Mammary epithelial cell (primary cell): Measurements from ENCODE around the gene LRRC34.

Source experiments
- EZH2 ChIP-seq: IDR thresholded peaks from 2 replicates; pipeline ENCODE4 v1.6.1; 2012; ENCODE audit warnings: low read length, inconsistent platforms, borderline replicate concordance
- TF ChIP-seq, protein P1 (sequence below), 2 donors: IDR thresholded peaks in 1 of 2; conservative IDR thresholded peaks in 1 of 2; 2 replicates each; pipeline ENCODE4 v1.5.1; 2011 to 2012; ENCODE audit warnings: inconsistent platforms in 2 of 2, low read length in 2 of 2, mild to moderate bottlenecking in 2 of 2, control low read depth in 1 of 2, low read depth in 1 of 2; ENCODE audit not compliant: insufficient read depth in 1 of 2; ENCODE audit errors: extremely low read depth in 1 of 2

DNA sequence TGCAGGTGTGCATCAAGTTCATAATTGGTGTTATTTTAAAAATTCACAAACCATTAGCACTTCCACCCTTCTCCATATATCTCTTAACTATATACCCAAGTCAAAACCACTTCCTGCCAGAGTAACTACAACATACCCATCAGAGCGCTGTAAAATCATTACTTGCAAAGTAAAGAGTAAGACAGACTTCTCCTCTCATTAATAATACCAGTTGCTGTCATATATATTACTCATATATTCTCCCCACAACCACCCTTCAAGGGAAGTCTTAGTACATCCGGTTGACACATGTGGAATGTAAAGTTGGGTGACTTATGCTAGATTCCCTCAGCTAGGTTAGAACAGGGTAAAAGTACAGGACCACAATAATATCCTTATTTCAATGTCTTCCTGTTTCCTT lies 53.4 kb downstream of the LRRC34 start:
- TF ChIP-seq, protein P1, sequence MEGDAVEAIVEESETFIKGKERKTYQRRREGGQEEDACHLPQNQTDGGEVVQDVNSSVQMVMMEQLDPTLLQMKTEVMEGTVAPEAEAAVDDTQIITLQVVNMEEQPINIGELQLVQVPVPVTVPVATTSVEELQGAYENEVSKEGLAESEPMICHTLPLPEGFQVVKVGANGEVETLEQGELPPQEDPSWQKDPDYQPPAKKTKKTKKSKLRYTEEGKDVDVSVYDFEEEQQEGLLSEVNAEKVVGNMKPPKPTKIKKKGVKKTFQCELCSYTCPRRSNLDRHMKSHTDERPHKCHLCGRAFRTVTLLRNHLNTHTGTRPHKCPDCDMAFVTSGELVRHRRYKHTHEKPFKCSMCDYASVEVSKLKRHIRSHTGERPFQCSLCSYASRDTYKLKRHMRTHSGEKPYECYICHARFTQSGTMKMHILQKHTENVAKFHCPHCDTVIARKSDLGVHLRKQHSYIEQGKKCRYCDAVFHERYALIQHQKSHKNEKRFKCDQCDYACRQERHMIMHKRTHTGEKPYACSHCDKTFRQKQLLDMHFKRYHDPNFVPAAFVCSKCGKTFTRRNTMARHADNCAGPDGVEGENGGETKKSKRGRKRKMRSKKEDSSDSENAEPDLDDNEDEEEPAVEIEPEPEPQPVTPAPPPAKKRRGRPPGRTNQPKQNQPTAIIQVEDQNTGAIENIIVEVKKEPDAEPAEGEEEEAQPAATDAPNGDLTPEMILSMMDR (conservative IDR thresholded peaks at IDR 0.05 in 1 of 2, IDR thresholded peaks at IDR 0.05 in 1 of 2; ENCODE audit: extremely low read depth in 1 of 2, insufficient read depth in 1 of 2, low read depth in 1 of 2, low read length in 2 of 2), result no peak
- no peak for TF ChIP-seq EZH2
